ENCODE data around the gene STAT5A.

The STAT5A gene

DNA sequence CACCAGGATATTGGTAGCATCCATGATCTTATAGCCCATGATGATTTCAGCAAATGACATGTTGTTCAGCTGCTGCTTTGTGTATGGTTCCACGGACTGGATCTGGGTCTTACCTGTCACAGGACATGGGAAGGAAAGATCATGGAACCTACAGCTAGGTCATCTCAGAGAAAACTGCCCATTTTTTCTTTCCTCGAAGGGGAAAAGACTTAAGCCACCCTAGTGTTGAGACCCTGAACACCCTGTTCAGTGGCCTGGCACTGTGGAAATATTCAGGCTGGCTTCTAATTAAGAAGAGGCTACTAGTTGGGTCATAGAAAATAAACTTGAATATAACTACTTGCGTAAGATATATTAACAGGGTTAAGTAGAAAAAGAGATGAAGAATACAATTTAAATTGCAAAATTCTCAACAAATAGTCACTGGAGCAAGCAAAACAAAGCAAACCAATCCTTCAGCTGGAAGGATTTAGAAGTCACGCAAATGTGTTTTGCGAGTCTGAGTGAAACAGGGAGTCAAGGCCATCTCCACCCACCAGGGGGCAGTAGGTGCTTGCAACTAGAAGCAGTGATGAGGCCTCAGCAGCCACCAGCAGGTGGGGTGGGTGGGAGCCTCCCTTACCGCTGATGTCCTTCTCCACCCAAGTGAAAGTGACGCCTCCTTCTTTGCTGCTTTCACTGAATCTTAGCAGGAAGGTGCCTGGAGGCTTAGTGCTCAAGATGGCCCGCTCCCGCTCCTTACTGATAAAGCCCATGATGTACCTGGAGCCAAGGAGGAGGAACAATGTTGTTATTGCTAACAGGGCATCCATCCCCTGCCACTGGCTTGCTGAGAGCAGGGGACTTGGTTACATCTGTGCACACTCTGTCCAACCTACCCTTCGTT is 34.3 kb downstream of the STAT5A start:
- in situ Hi-C loops (cut with MboI; ENCODE audit: low sequenced_read_pairs), result loop anchor here (5.0 kb wide), 2 partner anchors 85 to 205 kb away; no protein-coding TSS in a partner anchor

- in situ Hi-C loops (cut with MboI; ENCODE audit: low sequenced_read_pairs), result loop anchor here (5.0 kb wide), 2 partner anchors 84 to 204 kb away; no protein-coding TSS in a partner anchor
Observed at GRCh38 chr17:42323268-42323773, 35.0 kb downstream of the STAT5A start.

GRCh38 chr17:42325026-42325425 is 36.7 kb downstream of the STAT5A start:
- in situ Hi-C loops (cut with MboI; ENCODE audit: low sequenced_read_pairs), result no loop called here

GRCh38 chr17:42329025-42329976 is 41.0 kb downstream of the STAT5A start:
- in situ Hi-C loops (cut with MboI; ENCODE audit: low sequenced_read_pairs), result no loop called here

- in situ Hi-C loops (cut with MboI; ENCODE audit: low sequenced_read_pairs), result no loop called here
Observed at GRCh38 chr17:42333053-42333452, 44.8 kb downstream of the STAT5A start.

GRCh38 chr17:42334677-42335076 is 46.4 kb downstream of the STAT5A start:
- in situ Hi-C loops (cut with MboI; ENCODE audit: low sequenced_read_pairs), result no loop called here

- in situ Hi-C loops (cut with MboI; ENCODE audit: low sequenced_read_pairs), result no loop called here
Observed at GRCh38 chr17:42337442-42337841, 49.1 kb downstream of the STAT5A start.

DNA sequence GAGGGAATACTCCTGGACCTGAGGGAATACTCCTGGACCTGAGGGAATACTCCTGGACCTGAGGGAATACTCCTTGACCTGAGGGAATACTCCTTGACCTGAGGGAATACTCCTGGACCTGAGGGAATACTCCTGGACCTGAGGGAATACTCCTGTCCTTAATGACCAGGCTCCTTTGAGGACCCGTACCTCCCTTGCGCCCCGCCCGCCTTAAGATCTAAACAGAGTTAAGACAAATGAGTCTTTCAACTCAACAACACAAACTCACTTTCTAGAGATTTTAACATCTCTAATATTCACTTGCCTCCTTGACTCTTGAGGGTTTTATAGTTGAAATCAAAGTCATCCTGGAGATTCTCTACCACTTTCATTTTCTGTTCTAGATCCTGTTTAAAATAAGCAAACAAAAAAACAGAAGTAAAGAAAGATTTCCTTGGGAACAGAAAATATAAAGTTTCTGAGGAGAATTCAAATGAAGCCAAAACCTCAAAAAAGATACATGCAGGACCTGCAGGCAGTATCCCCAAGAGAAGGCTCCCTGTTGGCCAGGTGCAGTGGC is 50.2 kb downstream of the STAT5A start:
- in situ Hi-C loops (cut with MboI; ENCODE audit: low sequenced_read_pairs), result no loop called here

- in situ Hi-C loops (cut with MboI; ENCODE audit: low sequenced_read_pairs), result no loop called here
Observed at GRCh38 chr17:42339221-42339620, 50.9 kb downstream of the STAT5A start.

DNA sequence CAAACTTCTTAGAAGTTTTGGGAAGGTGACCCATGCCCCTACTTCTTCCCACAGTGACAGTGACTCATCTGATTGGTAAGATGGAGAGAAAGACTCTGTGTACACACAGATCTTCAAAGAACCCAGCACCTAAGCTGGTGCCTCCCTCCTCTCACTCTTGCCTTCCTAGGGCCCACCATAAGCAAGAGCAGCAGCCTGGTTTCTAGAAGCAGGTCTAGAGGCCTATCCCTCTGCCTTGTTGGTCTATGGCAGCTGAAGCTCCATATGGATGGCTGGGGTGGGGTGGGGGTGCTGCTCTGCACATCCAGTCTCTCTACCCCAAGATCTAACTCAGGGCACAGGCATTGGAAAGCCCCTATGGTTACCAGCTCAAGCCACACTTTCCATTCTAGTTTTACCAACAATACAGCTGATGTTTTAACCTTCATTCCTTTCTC is 52.4 kb downstream of the STAT5A start:
- in situ Hi-C loops (cut with MboI; ENCODE audit: low sequenced_read_pairs), result no loop called here

GRCh38 chr17:42341568-42341967 is 53.3 kb downstream of the STAT5A start:
- in situ Hi-C loops (cut with MboI; ENCODE audit: low sequenced_read_pairs), result no loop called here

GRCh38 chr17:42342242-42343008 is 54.1 kb downstream of the STAT5A start:
- in situ Hi-C loops (cut with MboI; ENCODE audit: low sequenced_read_pairs), result no loop called here

DNA sequence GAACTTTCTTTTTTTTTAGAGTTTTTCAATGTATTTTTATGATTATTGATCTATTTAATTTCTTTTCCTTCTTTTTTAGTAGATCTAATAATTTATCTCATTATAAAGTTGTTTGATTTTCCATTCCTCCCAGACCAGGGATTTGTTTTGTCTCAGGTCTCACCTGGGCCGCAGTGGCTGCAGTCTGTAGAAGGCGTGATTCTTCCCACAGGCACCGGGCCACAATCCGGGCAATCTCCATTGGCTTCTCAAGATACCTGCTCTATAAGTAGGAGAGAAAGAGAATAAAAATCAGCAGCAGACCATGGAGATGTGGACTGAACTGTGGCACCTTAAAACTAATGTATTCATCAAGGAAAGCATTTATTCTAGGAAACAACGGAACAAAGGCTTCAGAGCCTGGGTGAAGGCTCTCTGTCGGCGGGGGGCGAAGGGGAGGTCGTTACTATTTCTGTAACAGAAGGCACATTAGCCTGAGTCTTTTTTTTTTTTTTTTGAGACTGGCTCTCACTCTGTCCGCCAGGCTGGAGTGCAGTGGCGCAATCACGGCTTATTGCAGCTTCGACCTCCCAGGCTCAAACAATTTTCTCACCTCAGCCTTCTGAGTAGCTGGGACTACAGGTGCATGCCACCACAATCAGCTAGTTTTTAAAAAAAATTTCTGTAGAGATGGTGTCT is 57.2 kb downstream of the STAT5A start:
- in situ Hi-C loops (cut with MboI; ENCODE audit: low sequenced_read_pairs), result no loop called here

DNA sequence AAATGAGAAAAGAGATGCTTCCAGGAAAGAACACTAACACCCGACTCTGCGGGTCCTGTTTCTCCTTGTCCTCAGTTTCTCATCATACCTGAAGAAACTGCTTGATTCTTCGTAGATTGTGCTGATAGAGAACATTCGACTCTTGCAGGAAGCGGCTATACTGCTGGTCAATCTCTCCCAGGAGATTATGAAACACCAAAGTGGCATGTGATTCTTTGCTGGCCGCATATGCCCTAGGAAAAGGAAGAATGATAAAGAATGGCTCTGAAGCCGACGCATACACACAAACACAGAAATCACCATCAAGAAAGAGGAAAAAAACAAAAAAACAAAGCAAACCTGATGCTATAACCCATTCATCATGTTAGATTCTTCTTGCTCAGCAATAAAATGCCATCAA is 58.2 kb downstream of the STAT5A start:
- in situ Hi-C loops (cut with MboI; ENCODE audit: low sequenced_read_pairs), result no loop called here

DNA sequence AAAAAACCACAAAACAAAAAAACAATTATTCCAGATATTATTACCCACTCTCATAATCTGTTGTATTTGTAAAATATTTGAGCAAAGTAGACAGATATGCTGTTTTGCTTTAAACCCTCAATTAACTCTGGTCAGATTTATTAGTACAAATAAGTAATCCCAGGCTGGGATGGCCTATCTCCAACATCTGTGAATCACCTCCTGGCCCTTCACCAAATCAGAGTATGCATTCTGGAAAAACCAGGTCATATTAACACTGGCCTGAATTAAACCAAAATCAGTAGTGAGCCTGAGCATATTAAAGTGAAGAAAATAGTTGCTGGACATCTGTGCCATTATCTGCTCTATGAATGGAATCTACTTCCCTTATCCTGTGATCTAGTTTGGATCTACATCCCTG is 58.9 kb downstream of the STAT5A start:
- in situ Hi-C loops (cut with MboI; ENCODE audit: low sequenced_read_pairs), result no loop called here

DNA sequence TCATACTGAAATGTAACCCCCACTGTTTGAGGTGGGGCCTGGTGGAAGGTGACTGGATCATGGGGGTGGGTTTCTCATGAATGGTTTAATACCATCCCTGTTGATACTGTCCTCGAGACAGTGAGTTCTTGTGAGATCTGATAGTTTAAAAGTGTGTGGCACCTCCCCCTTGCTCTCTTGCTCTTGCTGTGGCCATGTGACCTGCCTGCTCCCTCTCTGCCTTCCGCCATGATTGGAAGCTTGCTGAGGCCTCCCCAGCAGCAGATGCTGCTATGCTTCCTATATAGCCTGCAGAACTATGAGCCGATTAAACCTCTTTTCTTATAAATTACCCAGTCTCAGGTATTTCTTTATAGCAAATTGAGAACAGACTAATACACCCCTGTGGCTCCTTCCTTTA is 59.3 kb downstream of the STAT5A start:
- in situ Hi-C loops (cut with MboI; ENCODE audit: low sequenced_read_pairs), result no loop called here

- in situ Hi-C loops (cut with MboI; ENCODE audit: low sequenced_read_pairs), result no loop called here
Observed at GRCh38 chr17:42348104-42348503, 59.8 kb downstream of the STAT5A start.

- in situ Hi-C loops (cut with MboI; ENCODE audit: low sequenced_read_pairs), result no loop called here
Observed at GRCh38 chr17:42354956-42355843, 66.9 kb downstream of the STAT5A start.

GRCh38 chr17:42358434-42358833 is 70.1 kb downstream of the STAT5A start:
- in situ Hi-C loops (cut with MboI; ENCODE audit: low sequenced_read_pairs), result no loop called here
